ENCODE data around the gene RRAS2.

- TF ChIP-seq ZNF707 (CRISPR knock-in tag; conservative IDR thresholded peaks at IDR 0.05) (no peak), CTCF (IDR thresholded peaks at IDR 0.05 in 2 of 3, conservative IDR thresholded peaks at IDR 0.05 in 1 of 3; ENCODE audit: insufficient read depth in 2 of 3, low read depth in 1 of 3, low read length in 3 of 3) (no peak), ARID4B (CRISPR knock-in tag; IDR thresholded peaks at IDR 0.05) (no peak), ZKSCAN8 (CRISPR knock-in tag; IDR thresholded peaks at IDR 0.05) (no peak), ZNF449 (CRISPR knock-in tag; IDR thresholded peaks at IDR 0.05) (no peak), NR1H2 (CRISPR knock-in tag; IDR thresholded peaks at IDR 0.05) (no peak), E2F4 (CRISPR knock-in tag; IDR thresholded peaks at IDR 0.05; ENCODE audit: low read depth) (no peak), SRF (CRISPR knock-in tag; IDR thresholded peaks at IDR 0.05) (no peak), POLR2A (conservative IDR thresholded peaks at IDR 0.05) (no peak)
Observed at GRCh38 chr11:14240951-14241350, 118.0 kb downstream of the RRAS2 start.
